ES-I3 (cell line): ENCODE data around the gene SENP2.
"Not testable (repeated sequence)": the region's sequence is repeated elsewhere in the genome, so short reads cannot be mapped to it uniquely, and the experiment has no call there.

Experiments
- H3K36me3 ChIP-seq: 2 replicates; pipeline ENCODE4 v1.6.1; 2013; ENCODE audit warnings: mild to moderate bottlenecking, low read length, control low read depth, moderate library complexity; ENCODE audit not compliant: insufficient read depth
- H3K4me1 ChIP-seq: 2 replicates; pipeline ENCODE4 v1.6.1; 2013; ENCODE audit warnings: mild to moderate bottlenecking, control low read depth, low read length; ENCODE audit not compliant: insufficient read depth
- H3K9ac ChIP-seq: 2 replicates; pipeline ENCODE4 v1.6.1; 2013; ENCODE audit warnings: low read depth, mild to moderate bottlenecking, low read length, moderate library complexity
- H3K9me3 ChIP-seq: 2 replicates; pipeline ENCODE4 v1.6.1; 2013; ENCODE audit warnings: mild to moderate bottlenecking, low read length, moderate library complexity; ENCODE audit not compliant: control insufficient read depth, insufficient read depth

Gene SENP2

DNA sequence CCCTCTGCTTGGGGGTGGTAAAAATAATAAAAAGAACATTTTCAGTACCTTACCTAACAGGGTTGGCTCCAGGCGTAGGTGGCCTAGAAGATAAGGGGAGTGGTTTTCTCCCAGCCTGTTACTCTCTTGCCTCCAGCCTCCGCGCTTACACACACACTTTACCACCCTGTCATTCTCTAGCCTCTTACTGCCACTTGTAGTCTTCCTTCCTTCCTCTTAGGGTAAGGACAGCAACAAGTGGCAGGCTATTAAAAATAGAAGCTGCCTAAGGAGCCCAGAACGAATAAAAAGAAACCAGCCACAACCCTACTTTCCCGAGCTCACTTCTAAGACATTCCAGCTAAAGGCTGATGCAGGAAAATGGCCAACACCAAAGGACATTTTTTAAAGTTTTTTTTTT, 24.1 kb upstream of the SENP2 start:
- H3K4me1 ChIP-seq: peaks cover 21% of the 10 kb centered on the region
- 0 out of 2 replicates have a peak overlapping the region, but pooled peaks have one; percentile 16 for H3K9ac ChIP-seq
- H3K36me3 ChIP-seq: no peaks in the 10 kb centered on the region
- H3K9me3 ChIP-seq: no peaks in the 10 kb centered on the region

- no peak overlapping the region for H3K9ac ChIP-seq
- H3K4me1 ChIP-seq: 0 out of 2 replicates have a peak, but pooled peaks cover 3% of the 10 kb centered on the region
- H3K9me3 ChIP-seq: peaks cover 9% of the 10 kb centered on the region
- no peaks in the 10 kb centered on the region for H3K36me3 ChIP-seq
Observed at GRCh38 chr3:185572183-185572582, 13.9 kb upstream of the SENP2 start.

GRCh38 chr3:185575108-185575869, 10.8 kb upstream of the SENP2 start:
- not testable (repeated sequence) for H3K4me1 ChIP-seq, H3K9me3 ChIP-seq, H3K9ac ChIP-seq, H3K36me3 ChIP-seq

- Histone ChIP-seq H3K9me3 (no peaks in the 10 kb centered on the region), H3K4me1 (no peaks in the 10 kb centered on the region), H3K36me3 (no peaks in the 10 kb centered on the region), H3K9ac (peak overlapping the region; percentile 60)
Observed at GRCh38 chr3:185582236-185582635, 3.9 kb upstream of the SENP2 start.

DNA sequence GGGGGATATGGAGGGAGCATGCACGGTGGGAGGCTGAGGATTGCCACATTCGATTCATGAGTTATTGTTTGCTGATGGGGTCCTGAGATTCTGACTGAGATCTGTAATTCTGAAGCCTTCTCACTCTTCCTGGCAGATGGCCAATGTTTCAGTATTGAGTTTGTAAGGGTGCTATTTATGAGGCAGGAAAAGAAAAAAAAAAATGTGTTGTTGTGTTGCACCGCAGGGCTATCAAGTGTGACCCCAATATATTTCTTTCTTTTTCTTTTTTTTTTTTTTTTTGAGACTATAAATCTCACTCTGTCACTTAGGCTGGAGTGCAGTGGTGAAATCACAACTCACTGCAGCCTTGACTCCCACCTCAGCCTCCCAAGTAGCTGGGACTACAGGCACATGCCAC, 3.2 kb upstream of the SENP2 start:
- Histone ChIP-seq H3K36me3 (no peaks in the 10 kb centered on the region), H3K9me3 (no peaks in the 10 kb centered on the region), H3K9ac (peak overlapping the region; percentile 60), H3K4me1 (no peaks in the 10 kb centered on the region)

DNA sequence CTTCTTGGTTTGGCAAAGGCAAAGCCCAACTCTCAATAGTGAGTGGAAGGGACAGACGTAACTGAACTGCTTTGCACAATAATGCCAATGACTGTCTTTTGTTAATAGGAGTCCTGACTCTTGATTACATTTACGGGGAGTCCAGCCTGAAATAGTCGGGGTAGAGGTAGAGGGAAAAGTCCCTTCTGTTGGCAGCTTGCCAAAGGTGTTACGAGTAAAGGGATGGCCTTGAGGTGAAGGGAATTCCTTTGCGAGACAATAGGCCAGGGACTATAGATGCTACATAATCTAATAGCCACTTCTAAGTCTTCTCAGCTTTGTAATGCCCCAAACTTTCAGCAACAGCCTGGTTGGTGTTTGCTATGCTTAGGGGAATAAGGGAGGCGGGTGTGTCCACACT, 2.2 kb upstream of the SENP2 start:
- Histone ChIP-seq H3K4me1 (no peaks in the 10 kb centered on the region), H3K9ac (peak overlapping the region; percentile 60; the same call in 1 of the 2 replicates), H3K9me3 (no peaks in the 10 kb centered on the region), H3K36me3 (no peaks in the 10 kb centered on the region)

- no peak overlapping the region for H3K9ac ChIP-seq
- no peaks in the 10 kb centered on the region for H3K36me3 ChIP-seq
- no peaks in the 10 kb centered on the region for H3K9me3 ChIP-seq
- no peaks in the 10 kb centered on the region for H3K4me1 ChIP-seq
Observed at GRCh38 chr3:185584686-185585085, 1.4 kb upstream of the SENP2 start.

- Histone ChIP-seq H3K4me1 (no peaks in the 10 kb centered on the region), H3K9me3 (no peaks in the 10 kb centered on the region), H3K36me3 (no peaks in the 10 kb centered on the region), H3K9ac (peak overlapping the region; percentile 75)
Observed at GRCh38 chr3:185585518-185585858, 607 bp upstream of the SENP2 start.

DNA sequence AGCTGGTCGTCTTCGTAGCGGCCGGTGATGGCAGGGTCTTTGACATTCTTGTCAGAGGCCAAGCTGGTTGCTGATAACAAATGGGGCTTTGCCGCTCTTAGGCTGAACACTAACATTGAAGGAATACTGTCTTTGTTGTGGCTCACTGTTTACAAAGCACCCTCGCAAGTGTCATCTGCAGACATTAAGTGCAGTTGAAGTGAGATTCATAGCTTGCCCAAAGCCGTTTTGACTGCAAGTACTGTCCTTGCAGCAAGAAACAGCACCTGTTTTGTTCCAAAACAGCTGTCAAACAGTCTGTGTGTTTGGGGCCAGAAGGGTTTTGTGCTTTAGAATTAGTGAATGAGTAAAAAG, 568 bp downstream of the SENP2 start:
- H3K9me3 ChIP-seq: no peaks in the 10 kb centered on the region
- no peaks in the 10 kb centered on the region for H3K4me1 ChIP-seq
- H3K9ac ChIP-seq: peak overlapping the region; percentile 75
- H3K36me3 ChIP-seq: no peaks in the 10 kb centered on the region

GRCh38 chr3:185594073-185594472, 8.0 kb downstream of the SENP2 start:
- peaks cover 4% of the 10 kb centered on the region; the same call in 1 of the 2 replicates for H3K36me3 ChIP-seq

DNA sequence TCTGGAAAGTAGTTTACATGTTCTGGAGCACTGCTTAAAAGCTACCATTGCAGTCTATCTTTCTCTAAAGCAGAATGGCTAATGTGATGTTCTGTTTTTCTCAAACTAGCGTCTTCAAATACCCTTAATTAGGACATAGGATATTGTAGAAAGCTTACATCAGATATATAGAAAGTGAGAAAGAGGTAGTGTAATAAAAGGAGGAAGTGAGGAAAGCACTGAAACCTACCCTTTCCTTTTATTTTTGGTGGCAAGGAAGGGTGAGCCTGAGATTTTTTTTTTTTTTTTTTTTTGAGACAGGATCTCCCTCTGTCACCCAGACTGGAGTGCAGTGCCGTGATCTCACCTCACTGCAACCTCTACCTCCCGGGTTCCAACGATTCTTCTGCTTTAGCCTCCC, 9.4 kb downstream of the SENP2 start:
- Histone ChIP-seq H3K36me3 (peaks cover 4% of the 10 kb centered on the region; the same call in 1 of the 2 replicates), H3K9ac (no peak overlapping the region), H3K4me1 (no peaks in the 10 kb centered on the region), H3K9me3 (no peaks in the 10 kb centered on the region)

More at GRCh38 chr3:185594073-185594472, 8.0 kb downstream of the SENP2 start:
- Histone ChIP-seq H3K9ac (no peak overlapping the region), H3K4me1 (no peaks in the 10 kb centered on the region), H3K9me3 (no peaks in the 10 kb centered on the region)

- Histone ChIP-seq H3K36me3 (peaks cover 36% of the 10 kb centered on the region), H3K9me3 (no peaks in the 10 kb centered on the region), H3K4me1 (no peaks in the 10 kb centered on the region), H3K9ac (no peak overlapping the region)
Observed at GRCh38 chr3:185605566-185605965, 19.5 kb downstream of the SENP2 start.

GRCh38 chr3:185606196-185606595, 20.1 kb downstream of the SENP2 start:
- Histone ChIP-seq H3K9me3 (no peaks in the 10 kb centered on the region), H3K4me1 (no peaks in the 10 kb centered on the region), H3K36me3 (peaks cover 37% of the 10 kb centered on the region), H3K9ac (no peak overlapping the region)

GRCh38 chr3:185613016-185613415, 26.9 kb downstream of the SENP2 start:
- Histone ChIP-seq H3K4me1 (no peaks in the 10 kb centered on the region), H3K9ac (no peak overlapping the region), H3K9me3 (no peaks in the 10 kb centered on the region), H3K36me3 (peaks cover 29% of the 10 kb centered on the region)

- peaks cover 29% of the 10 kb centered on the region for H3K36me3 ChIP-seq
- H3K9me3 ChIP-seq: no peaks in the 10 kb centered on the region
- H3K4me1 ChIP-seq: no peaks in the 10 kb centered on the region
- no peak overlapping the region for H3K9ac ChIP-seq
Observed at GRCh38 chr3:185623939-185624665, 38.0 kb downstream of the SENP2 start.
